Measurements from ENCODE around the gene KANTR.
A peak's percentile ranks its signal among the peaks of the same experiment; 100 is the strongest.

Gene KANTR

GRCh38 chrX:53055244-53055849 is 38.6 kb upstream of the KANTR start:
- no peak for TF ChIP-seq CTCF (IDR thresholded peaks at IDR 0.05; ENCODE audit: low read depth, low read length)
- H3K4me3 ChIP-seq (replicated peaks in 1 of 2; ENCODE audit: low read depth in 2 of 2, low read length in 2 of 2), result no peak overlapping the region
- no peak for DNase-seq (ENCODE audit: low read depth in 2 of 2)

- H3K4me3 ChIP-seq (replicated peaks in 1 of 2; ENCODE audit: low read depth in 2 of 2, low read length in 2 of 2), result no peak overlapping the region
- no peak for TF ChIP-seq CTCF (IDR thresholded peaks at IDR 0.05; ENCODE audit: low read depth, low read length)
Observed at GRCh38 chrX:53056292-53056691, 37.6 kb upstream of the KANTR start.

GRCh38 chrX:53065104-53065503 is 28.8 kb upstream of the KANTR start:
- TF ChIP-seq CTCF (IDR thresholded peaks at IDR 0.05; ENCODE audit: low read depth, low read length), result no peak
- no peak overlapping the region for H3K4me3 ChIP-seq (replicated peaks in 1 of 2; ENCODE audit: low read depth in 2 of 2, low read length in 2 of 2)
- DNase-seq (ENCODE audit: low read depth in 2 of 2), result no peak

More at GRCh38 chrX:53056292-53056691, 37.6 kb upstream of the KANTR start:
- peak in 1 of 2 donors; percentile 12 for DNase-seq (ENCODE audit: low read depth in 2 of 2)

- TF ChIP-seq CTCF (IDR thresholded peaks at IDR 0.05; ENCODE audit: low read depth, low read length), result no peak
- no peak for DNase-seq (ENCODE audit: low read depth in 2 of 2)
- H3K4me3 ChIP-seq (replicated peaks in 1 of 2; ENCODE audit: low read depth in 2 of 2, low read length in 2 of 2), result no peak overlapping the region
Observed at GRCh38 chrX:53071064-53071463, 22.9 kb upstream of the KANTR start.

GRCh38 chrX:53071604-53072417 is 22.1 kb upstream of the KANTR start:
- DNase-seq (ENCODE audit: low read depth in 2 of 2), result peak; percentile 65 to 68
- TF ChIP-seq CTCF (IDR thresholded peaks at IDR 0.05; ENCODE audit: low read depth, low read length), result peak; percentile 53
- peak overlapping the region; percentile 15 to 25 for H3K4me3 ChIP-seq (replicated peaks in 1 of 2; ENCODE audit: low read depth in 2 of 2, low read length in 2 of 2)

- no peak overlapping the region for H3K4me3 ChIP-seq (replicated peaks in 1 of 2; ENCODE audit: low read depth in 2 of 2, low read length in 2 of 2)
- no peak for DNase-seq (ENCODE audit: low read depth in 2 of 2)
- TF ChIP-seq CTCF (IDR thresholded peaks at IDR 0.05; ENCODE audit: low read depth, low read length), result no peak
Observed at GRCh38 chrX:53072418-53073114, 21.4 kb upstream of the KANTR start.

Measured in cardiac fibroblast (primary cell).